Calu3 (cell line): ENCODE data around the gene HOXC6. TPM values are rescaled to one million over a fixed set of nuclear protein-coding genes. Genes with fewer than 3 reads are reported as not detected.

ENCODE experiments used
- BruUV-seq: library from RNA; stranded (reverse); fragments of 400-500 nt; replicated peaks from 2 replicates; lab custom pipeline; 2021; lab: Mats Ljungman, UMichigan
- CTCF ChIA-PET: fragments of 300-600 bp; sonication (Branson Sonifier 250); formaldehyde crosslinking; loops from one replicate; lab custom pipeline; 2022; ENCODE audit warnings: antibody characterized with exemption; lab: Charles Lee
- DNase-seq: peaks from one replicate; pipeline ENCODE4 v3.0.0; 2022
- H3K27ac Mint-ChIP-seq: one replicate; pipeline ENCODE4 v1.8.0; 2022; ENCODE audit warnings: mixed read lengths; ENCODE audit not compliant: unreplicated experiment
- H3K27me3 Mint-ChIP-seq: one replicate; pipeline ENCODE4 v1.8.0; 2022; ENCODE audit warnings: mixed read lengths; ENCODE audit not compliant: unreplicated experiment
- H3K36me3 Mint-ChIP-seq: one replicate; pipeline ENCODE4 v1.8.0; 2022; ENCODE audit warnings: mild to moderate bottlenecking, moderate library complexity, mixed read lengths; ENCODE audit not compliant: insufficient read depth, unreplicated experiment
- H3K4me1 Mint-ChIP-seq: one replicate; pipeline ENCODE4 v1.8.0; 2022; ENCODE audit warnings: mild to moderate bottlenecking, low read depth, mixed read lengths; ENCODE audit not compliant: unreplicated experiment
- H3K4me3 Mint-ChIP-seq: one replicate; pipeline ENCODE4 v1.8.0; 2022; ENCODE audit warnings: mild to moderate bottlenecking, low read depth, moderate library complexity, mixed read lengths; ENCODE audit not compliant: unreplicated experiment
- H3K9me3 Mint-ChIP-seq: one replicate; pipeline ENCODE4 v1.8.0; 2022; ENCODE audit warnings: low read depth, mixed read lengths; ENCODE audit not compliant: unreplicated experiment
- intact Hi-C: fragments of 100-400 bp; cut with micrococcal nuclease; formaldehyde crosslinking; loops from one replicate; pipeline ENCODE4 v1.10.0; 2022; ENCODE audit not compliant: unreplicated experiment
- total RNA-seq: library from RNA; stranded (reverse); gene quantifications from 2 replicates; pipeline ENCODE4 v1.2.3, GENCODE V29; 2022
- TF ChIP-seq, protein P1 (sequence below): fragments of 200-600 bp; IDR thresholded peaks from one replicate; pipeline ENCODE4 v1.8.0; 2022; ENCODE audit warnings: antibody characterized with exemption; ENCODE audit not compliant: unreplicated experiment

Gene HOXC6
- total RNA-seq, 1 experiment from 2014 or later = 1.2 TPM

DNA sequence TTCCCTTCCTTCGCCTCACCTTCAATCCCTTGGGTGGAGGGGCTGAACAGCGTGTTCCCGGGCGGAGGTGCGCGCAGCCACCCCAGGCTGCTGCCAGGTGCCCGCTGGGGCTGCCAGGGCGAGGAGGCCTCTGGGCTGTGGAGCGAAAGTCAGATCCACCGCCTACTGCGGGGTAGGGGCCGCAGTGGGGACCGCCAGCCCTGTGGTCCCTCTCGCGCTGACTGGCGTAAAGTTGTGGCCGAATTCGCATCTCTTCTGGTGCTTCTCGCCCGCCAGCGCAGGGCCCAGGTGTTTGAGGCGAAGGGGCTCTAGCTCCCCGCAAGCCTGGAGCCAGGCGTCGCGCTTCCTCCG is 18.5 kb downstream of the HOXC6 start:
- CTCF ChIA-PET = no interaction called here
- no peak overlapping the region for H3K27ac Mint-ChIP-seq
- TF ChIP-seq, protein P1, sequence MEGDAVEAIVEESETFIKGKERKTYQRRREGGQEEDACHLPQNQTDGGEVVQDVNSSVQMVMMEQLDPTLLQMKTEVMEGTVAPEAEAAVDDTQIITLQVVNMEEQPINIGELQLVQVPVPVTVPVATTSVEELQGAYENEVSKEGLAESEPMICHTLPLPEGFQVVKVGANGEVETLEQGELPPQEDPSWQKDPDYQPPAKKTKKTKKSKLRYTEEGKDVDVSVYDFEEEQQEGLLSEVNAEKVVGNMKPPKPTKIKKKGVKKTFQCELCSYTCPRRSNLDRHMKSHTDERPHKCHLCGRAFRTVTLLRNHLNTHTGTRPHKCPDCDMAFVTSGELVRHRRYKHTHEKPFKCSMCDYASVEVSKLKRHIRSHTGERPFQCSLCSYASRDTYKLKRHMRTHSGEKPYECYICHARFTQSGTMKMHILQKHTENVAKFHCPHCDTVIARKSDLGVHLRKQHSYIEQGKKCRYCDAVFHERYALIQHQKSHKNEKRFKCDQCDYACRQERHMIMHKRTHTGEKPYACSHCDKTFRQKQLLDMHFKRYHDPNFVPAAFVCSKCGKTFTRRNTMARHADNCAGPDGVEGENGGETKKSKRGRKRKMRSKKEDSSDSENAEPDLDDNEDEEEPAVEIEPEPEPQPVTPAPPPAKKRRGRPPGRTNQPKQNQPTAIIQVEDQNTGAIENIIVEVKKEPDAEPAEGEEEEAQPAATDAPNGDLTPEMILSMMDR = no peak
- H3K4me1 Mint-ChIP-seq = no peaks in the 10 kb centered on the region
- no peaks in the 10 kb centered on the region for H3K9me3 Mint-ChIP-seq
- DNase-seq = no peak
- peaks cover 100% of the 10 kb centered on the region for H3K27me3 Mint-ChIP-seq
- intact Hi-C loops = no loop called here
- no peaks in the 10 kb centered on the region for H3K36me3 Mint-ChIP-seq
- BruUV-seq = no TSS peak
- no peak overlapping the region for H3K4me3 Mint-ChIP-seq

DNA sequence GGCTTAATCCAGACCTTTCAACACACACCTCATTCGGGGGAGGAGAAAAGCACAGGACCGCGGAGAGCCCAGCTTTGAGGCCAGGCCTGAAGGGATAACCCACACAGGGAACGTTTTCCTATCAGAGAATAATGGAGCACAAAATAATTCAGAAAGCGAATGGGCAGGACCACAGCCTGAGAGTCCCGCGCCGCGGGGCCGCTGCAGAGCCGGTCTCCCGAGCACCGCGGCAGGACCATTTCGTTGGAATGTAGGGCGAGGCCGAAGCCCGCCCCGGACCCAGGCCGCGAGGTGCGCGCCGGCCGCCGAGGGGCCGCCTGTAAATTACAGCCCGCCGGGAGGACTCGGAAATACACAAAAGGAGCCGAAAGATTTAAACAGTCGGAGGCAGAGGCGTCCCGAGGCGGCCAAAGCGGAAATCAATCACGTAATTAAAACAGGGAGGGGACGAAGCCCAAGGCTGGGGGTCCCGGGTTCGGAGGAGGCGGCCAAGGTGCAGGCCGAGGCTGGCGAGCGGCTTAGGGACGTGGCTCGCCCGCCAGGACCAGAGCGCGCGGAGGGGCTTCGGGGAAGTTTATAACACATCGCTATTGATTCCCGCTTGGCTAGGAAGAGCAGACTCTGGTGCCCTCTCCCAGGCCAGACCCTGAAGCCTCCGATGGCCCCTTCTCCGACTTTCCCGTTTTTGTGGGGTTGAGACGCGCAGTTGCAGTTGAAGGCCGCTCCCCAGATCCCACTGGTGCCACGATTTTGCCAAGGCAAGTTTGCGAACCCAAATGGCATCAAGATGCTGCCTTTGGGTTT is 19.1 kb downstream of the HOXC6 start:
- no peaks in the 10 kb centered on the region for H3K36me3 Mint-ChIP-seq
- BruUV-seq = no TSS peak
- TF ChIP-seq, protein P1 = no peak
- intact Hi-C loops = no loop called here
- H3K27ac Mint-ChIP-seq = no peak overlapping the region
- no peaks in the 10 kb centered on the region for H3K9me3 Mint-ChIP-seq
- CTCF ChIA-PET = interaction anchor here (1.1 kb wide), 1 partner anchor 91 kb away, joined by 3 read pairs; no protein-coding TSS in a partner anchor
- H3K27me3 Mint-ChIP-seq = peaks cover 100% of the 10 kb centered on the region
- no peak for DNase-seq
- H3K4me3 Mint-ChIP-seq = no peak overlapping the region
- no peaks in the 10 kb centered on the region for H3K4me1 Mint-ChIP-seq

DNA sequence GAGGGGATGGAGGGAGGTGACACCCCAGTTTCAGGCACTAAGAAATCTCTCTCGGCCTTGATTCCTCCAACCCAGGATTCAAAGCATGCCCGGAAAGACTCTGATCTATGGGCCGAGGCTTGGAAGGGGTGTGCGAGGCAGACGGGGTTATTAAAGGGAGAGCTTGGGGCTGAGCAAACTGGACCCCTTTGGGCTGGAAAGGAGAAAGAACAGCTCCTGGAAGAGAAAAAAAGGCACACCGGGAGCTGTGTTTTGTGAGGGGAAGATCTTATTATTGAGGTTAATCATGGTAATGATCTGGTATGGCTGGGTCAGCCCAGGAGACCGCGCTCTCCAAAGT is 19.7 kb downstream of the HOXC6 start:
- no TSS peak for BruUV-seq
- no peaks in the 10 kb centered on the region for H3K36me3 Mint-ChIP-seq
- H3K4me1 Mint-ChIP-seq = no peaks in the 10 kb centered on the region
- no peak overlapping the region for H3K27ac Mint-ChIP-seq
- H3K9me3 Mint-ChIP-seq = no peaks in the 10 kb centered on the region
- TF ChIP-seq, protein P1 = no peak
- no peak overlapping the region for H3K4me3 Mint-ChIP-seq
- intact Hi-C loops = no loop called here
- H3K27me3 Mint-ChIP-seq = peaks cover 100% of the 10 kb centered on the region
- CTCF ChIA-PET = interaction anchor here (1.1 kb wide), 1 partner anchor 91 kb away, joined by 3 read pairs; no protein-coding TSS in a partner anchor
- DNase-seq = no peak

DNA sequence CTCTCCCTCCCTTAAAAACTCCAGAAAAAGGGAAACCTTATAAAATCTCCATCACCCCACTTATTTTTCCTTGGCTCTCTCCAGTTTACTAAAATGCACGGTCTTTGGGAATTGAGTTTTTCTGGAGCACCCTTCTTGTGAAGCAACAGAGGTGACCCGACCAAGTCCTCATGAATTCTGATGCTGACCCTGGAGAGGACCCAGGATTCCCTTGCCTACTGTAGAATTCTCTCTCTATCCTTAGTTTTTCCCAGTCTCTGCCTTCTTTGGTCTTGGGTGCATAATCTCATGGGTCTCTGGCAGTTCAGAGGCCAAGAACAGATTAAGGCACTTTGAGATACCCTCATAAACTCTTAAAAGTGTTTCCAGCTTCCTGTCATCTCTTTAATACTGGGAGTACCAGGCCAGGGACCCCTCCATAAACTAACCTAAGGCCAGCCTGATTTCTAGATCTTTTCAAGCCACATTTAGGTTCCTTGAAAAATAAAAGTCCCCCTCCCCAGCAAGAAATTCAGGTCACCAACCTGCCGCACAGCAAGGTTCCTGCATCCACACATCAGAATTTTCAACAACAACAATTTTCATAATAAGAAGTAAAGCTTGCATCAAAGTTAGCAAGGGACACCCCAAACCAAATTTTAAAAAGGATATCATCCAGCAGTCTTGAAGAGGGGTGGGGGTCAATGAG is 20.3 kb downstream of the HOXC6 start:
- no peak overlapping the region for H3K4me3 Mint-ChIP-seq
- H3K27ac Mint-ChIP-seq = no peak overlapping the region
- TF ChIP-seq, protein P1 = no peak
- BruUV-seq = no TSS peak
- no peaks in the 10 kb centered on the region for H3K9me3 Mint-ChIP-seq
- no peak for DNase-seq
- H3K36me3 Mint-ChIP-seq = peaks cover 3% of the 10 kb centered on the region
- intact Hi-C loops = no loop called here
- CTCF ChIA-PET = interaction anchor here (1.1 kb wide), 1 partner anchor 90 kb away, joined by 3 read pairs; no protein-coding TSS in a partner anchor
- H3K4me1 Mint-ChIP-seq = no peaks in the 10 kb centered on the region
- peaks cover 99% of the 10 kb centered on the region for H3K27me3 Mint-ChIP-seq
